Endometrial microvascular endothelial cells (primary cell): ENCODE results near the gene ROS1. TPM values are rescaled to one million over a fixed set of nuclear protein-coding genes. Genes with fewer than 3 reads are reported as not detected.

ENCODE experiments used
- in situ Hi-C: cut with HindIII; loops from 2 replicates; pipeline ENCODE4 v1.10.0; 2017; ENCODE audit warnings: low sequenced_read_pairs, low pct_unique_long_range_greater_than_20kb; ENCODE audit errors: inconsistent ontology term
- total RNA-seq: library from RNA; depleted of rRNA; stranded (reverse); fragments of >200 nt; gene quantifications from one replicate; pipeline ENCODE4 v1.2.3, GENCODE V29; 2015; ENCODE audit errors: inconsistent ontology term

Gene ROS1
- total RNA-seq, 1 donor from 2014 or later, result not detected

DNA sequence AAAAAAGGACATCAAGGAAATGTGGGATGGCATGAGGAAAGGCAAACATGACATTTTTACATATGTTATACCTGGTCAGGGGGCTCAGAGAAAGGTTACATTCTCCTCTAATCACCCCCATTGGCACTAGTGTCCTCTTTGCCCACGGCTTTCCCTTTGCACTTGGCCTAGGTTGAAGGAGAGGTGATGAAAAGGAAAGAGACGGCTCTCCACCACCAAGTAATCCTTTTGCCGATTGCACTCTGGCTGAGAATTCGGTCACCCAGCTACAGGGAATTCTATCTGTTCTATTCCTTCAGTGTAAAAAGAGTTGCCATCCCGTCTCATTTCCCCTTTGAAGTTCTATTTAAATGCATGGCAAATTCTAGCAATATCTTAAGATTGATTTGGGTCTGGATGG, 150.0 kb downstream of the ROS1 start:
- in situ Hi-C loops, result no loop called here

DNA sequence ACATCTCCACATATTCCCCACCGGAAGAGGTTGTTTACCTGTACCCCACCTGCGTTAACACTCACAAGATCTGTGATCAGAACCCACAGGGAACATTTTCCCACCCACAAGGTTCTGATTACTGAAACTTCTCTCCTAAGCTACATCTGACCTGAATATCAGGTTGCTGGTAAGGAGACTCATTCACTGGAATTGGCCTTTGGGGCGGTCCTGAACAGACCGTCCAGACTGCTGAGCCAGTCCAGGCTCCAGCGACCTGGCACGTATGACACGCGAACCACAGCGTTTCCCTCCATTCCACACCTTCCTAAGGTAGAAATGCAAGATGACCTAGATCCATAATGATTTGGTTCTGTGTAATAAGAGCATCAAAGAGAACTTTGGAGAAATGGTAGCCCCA, 150.5 kb downstream of the ROS1 start:
- in situ Hi-C loops, result no loop called here

DNA sequence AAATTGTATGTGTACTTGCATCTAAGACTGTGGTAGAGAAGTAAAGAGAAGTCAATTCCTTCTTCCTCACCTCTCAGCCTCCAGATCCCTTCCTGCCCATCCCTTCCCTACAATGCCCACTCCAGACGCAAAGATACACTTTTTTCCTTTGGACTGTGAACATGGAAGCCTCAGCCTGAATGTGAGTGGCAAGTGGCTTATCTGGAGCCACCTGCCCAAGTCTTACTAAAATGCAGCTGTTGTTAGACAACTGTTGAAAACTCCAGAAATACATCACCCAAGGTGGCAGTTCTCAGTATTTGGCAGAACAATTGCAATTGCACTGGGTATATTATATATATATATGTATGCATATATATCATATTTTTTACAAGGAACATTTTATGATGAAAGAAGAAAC, 152.9 kb downstream of the ROS1 start:
- in situ Hi-C loops, result no loop called here

GRCh38 chr6:117272032-117272866, 153.5 kb downstream of the ROS1 start:
- in situ Hi-C loops, result no loop called here

- in situ Hi-C loops, result no loop called here
Measured at GRCh38 chr6:117270843-117271507, 154.8 kb downstream of the ROS1 start.

GRCh38 chr6:117270055-117270842, 155.5 kb downstream of the ROS1 start:
- in situ Hi-C loops, result no loop called here

- in situ Hi-C loops, result no loop called here
Measured at GRCh38 chr6:117269638-117270054, 156.1 kb downstream of the ROS1 start.

DNA sequence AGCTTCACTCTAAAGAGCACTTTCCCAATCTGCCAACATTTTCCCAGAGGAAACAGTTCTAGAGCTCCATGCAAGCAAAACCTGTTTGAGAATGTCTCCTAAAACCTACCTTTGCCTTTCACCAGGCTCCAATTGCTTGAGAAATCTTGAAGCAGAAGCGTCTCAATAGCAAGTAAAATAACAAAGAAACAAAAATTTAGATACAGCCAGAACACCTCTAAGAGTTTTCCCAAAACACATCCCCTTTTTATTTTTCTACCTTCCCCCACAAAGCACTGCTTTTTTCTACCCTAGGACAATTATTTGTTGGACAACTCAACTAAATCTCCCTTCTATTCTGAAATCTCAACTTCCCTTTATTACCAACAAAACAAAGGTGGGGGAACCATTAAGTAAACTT, 156.8 kb downstream of the ROS1 start:
- in situ Hi-C loops, result no loop called here

GRCh38 chr6:117267766-117268534, 157.8 kb downstream of the ROS1 start:
- in situ Hi-C loops, result no loop called here

DNA sequence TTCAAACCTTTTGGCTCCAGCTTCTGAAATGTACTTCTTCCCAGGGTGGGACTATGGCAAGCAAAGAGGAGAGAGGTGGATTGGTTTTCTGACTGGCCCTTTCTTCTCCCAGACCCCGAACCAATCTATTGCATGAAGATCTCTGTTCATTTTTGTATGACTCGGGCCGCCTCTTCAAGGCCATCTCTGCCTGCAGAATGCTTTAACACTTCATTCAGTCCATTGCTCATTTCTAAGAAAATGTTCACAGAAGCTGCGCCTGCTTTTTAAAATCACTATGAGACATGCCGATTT, 158.7 kb downstream of the ROS1 start:
- in situ Hi-C loops, result no loop called here

DNA sequence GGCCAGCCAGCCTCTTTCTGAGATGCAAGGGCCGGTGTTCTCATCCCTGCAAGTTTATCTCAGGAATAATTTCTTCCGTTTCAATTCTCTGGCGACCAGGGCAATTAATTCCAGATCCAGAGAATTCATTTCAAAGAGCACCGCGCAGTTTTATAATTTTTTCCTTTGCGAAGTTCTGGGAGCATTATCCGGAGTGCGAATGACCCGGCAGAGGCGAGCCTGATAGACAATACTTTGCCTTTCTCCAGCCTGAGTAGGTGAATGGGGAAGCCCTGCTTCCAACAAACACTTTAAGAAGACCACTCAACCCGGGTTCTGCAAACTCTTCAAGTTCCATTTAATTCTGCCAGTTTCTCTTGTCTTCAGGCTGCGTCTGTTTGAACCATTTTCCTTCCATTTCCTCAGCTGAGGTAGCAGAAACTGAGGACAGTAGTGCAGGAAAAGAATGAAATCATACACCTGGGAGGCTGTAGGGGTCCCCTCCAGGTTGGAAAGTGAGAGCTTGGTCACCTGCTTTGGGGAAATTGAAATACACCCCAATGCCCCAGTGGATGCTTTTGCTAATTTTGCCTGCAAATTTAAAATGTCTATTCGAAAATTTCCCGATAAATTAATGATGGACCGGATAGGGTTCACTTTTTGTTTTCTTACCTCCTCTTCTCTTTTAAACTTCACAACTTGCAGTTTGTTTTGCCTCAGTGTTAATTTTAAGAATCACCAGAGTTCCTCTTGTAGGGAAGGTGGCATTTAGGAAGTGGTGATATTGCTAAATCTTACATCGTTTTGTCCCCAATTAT, 159.3 kb downstream of the ROS1 start:
- in situ Hi-C loops, result no loop called here

GRCh38 chr6:117265410-117266256, 160.1 kb downstream of the ROS1 start, which contains the start of gene VGLL2:
TSS of gene VGLL2 (plus strand) at chr6:117265558. CDS start at chr6:117265764, 206 bp downstream.
- in situ Hi-C loops, result no loop called here

GRCh38 chr6:117264692-117265409, 160.9 kb downstream of the ROS1 start:
- in situ Hi-C loops, result no loop called here

DNA sequence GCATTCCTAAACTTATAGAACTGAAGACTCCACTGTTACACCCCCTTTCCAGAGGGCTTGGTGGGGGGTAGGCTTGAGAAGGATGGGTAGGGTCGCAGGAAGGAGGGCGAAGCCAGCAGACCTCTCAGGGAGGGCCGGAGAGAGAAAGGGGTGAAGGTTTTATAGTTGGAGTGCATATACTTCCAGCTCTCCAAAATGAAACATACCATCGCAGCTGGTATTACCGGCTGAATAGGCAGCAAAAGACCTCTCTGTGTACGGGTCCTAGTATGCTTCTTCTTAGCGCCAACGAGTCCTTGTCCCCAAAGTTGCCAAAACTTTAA, 161.4 kb downstream of the ROS1 start:
- in situ Hi-C loops, result no loop called here

DNA sequence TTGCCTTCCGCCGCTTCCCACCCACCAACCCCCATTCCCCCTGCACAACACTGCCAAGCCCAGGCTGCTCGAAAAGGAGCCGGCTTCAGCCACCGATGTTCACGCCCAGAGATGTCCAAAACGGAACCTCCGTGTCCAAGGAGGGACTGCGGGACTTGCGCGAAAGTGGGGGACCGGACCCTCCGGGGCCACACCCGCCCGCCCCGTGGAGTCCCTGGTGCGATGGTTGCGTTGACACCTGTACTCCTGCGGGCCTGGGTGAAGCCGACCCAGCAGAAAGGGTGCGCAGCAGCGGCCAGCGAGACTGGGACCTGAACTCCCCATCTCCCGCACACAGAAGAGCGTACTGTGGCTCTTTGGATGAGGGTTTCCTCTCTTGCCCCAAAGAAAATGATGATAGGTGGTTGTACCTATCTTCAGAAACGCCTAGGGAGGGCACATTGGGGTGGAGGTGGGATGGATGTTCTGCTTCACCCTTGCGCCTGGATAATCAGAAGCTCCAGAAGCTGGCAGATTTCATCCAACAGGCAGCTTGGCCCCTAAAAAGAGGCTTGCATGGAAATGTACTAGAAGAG, 162.3 kb downstream of the ROS1 start:
- in situ Hi-C loops, result no loop called here

DNA sequence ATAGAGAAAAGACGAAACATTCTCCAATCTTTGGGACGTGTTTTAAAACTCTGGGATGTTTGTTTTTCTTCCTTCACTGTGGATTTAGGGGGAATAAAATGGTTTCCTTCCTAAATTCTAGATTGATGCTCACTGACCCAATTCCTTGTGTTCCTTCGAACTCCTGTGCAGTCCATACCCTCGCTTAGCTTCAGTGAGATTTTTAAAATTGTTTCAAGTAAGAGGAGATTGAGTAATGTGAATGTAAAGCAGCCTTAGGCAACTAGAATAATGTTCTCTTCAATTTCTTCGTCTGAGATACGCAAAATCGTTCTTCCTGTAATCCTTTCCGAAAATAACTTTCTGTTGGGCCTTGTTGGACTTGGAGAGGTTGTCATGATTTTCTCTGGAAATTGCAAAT, 162.9 kb downstream of the ROS1 start:
- in situ Hi-C loops, result no loop called here

- in situ Hi-C loops, result no loop called here
Measured at GRCh38 chr6:117253785-117254184, 172.0 kb downstream of the ROS1 start.
